Cardiac muscle cell (in vitro differentiated cells and primary cell): Measurements from ENCODE around the gene ANKRD30A. TPM values are rescaled to one million over a fixed set of nuclear protein-coding genes. Genes with fewer than 3 reads are reported as not detected.
"Not testable (repeated sequence)": the region's sequence is repeated elsewhere in the genome, so short reads cannot be mapped to it uniquely, and the experiment has no call there.

Experiments used
- DNase-seq, 2 donors: peaks; one replicate each; pipeline versions ENCODE4 v3.0.0 to v3.0.0-alpha.2; 2010 to 2017; ENCODE audit warnings: low read depth in 1 of 2, low spot score in 1 of 2
- H3K27ac ChIP-seq: fragments of 200-600 bp; sonication (generic); 2 replicates; pipeline ENCODE4 v1.5.1; 2016
- H3K27me3 ChIP-seq: fragments of 200-600 bp; sonication (generic); 2 replicates; pipeline ENCODE4 v1.6.0; 2016; ENCODE audit warnings: control low read depth
- H3K36me3 ChIP-seq: fragments of 200-600 bp; sonication (generic); 2 replicates; pipeline ENCODE4 v1.5.1; 2016; ENCODE audit warnings: control low read depth
- H3K4me1 ChIP-seq: fragments of 200-600 bp; sonication (generic); 2 replicates; pipeline ENCODE4 v1.8.1; 2017; ENCODE audit warnings: low read depth, mild to moderate bottlenecking, mixed run types
- H3K4me3 ChIP-seq: fragments of 200-600 bp; sonication (generic); 2 replicates; pipeline ENCODE4 v1.5.1; 2016; ENCODE audit warnings: mild to moderate bottlenecking
- H3K9me3 ChIP-seq: fragments of 200-600 bp; sonication (generic); 2 replicates; pipeline ENCODE4 v1.5.1; 2017; ENCODE audit warnings: low read depth, mild to moderate bottlenecking, control low read depth
- CTCF ChIP-seq: IDR thresholded peaks from 2 replicates; pipeline ENCODE4 v1.5.1; 2012; ENCODE audit warnings: low read depth, mild to moderate bottlenecking, low read length
- polyA plus RNA-seq: library from polyadenylated mRNA; unstranded; fragments of >200 nt; fragmentation: Nextera tagmentation; extraction: Ambion mirVana; gene quantifications from 2 replicates; pipeline ENCODE4 v1.2.1, GENCODE V29; 2016
- total RNA-seq: library from RNA; depleted of rRNA; stranded (reverse); fragments of >200 nt; gene quantifications from 2 replicates; pipeline ENCODE4 v1.2.3, GENCODE V29; 2016

ANKRD30A gene
- total and polyA plus RNA-seq, 2 experiments from 2014 or later: not detected

DNA sequence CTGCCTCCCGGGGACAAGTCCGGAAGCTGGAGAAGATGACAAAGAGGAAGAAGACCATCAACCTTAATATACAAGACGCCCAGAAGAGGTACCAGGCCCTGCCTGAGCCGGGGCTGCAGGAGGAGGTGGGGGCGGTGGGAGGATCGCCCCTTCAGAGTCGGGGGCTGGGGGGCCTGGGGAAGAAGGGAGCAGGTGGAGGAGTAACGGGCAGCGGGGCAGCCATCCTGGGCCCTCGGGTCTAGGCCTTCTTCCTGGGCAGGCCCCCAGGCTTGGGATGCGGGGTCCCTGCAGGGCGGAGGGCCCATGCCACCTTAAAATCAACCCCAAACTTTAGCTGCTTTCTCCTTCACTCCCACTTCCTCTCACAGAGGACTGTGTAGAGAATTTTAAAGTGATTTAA, 523 bp downstream of the ANKRD30A start:
- DNase-seq: no peak
- H3K36me3 ChIP-seq: no peaks in the 10 kb centered on the region
- H3K27ac ChIP-seq: no peak overlapping the region
- TF ChIP-seq CTCF: no peak
- no peaks in the 10 kb centered on the region for H3K9me3 ChIP-seq
- H3K4me3 ChIP-seq: no peak overlapping the region
- no peaks in the 10 kb centered on the region for H3K4me1 ChIP-seq
- H3K27me3 ChIP-seq: no peaks in the 10 kb centered on the region

- no peak for DNase-seq
- Histone ChIP-seq H3K9me3 (peaks cover 2% of the 10 kb centered on the region), H3K4me3 (no peak overlapping the region), H3K4me1 (no peaks in the 10 kb centered on the region), H3K36me3 (no peaks in the 10 kb centered on the region), H3K27me3 (no peaks in the 10 kb centered on the region), H3K27ac (no peak overlapping the region)
- TF ChIP-seq CTCF: no peak
These were observed 21.0 kb downstream of the ANKRD30A start for GRCh38 chr10:37146443-37146842.

DNA sequence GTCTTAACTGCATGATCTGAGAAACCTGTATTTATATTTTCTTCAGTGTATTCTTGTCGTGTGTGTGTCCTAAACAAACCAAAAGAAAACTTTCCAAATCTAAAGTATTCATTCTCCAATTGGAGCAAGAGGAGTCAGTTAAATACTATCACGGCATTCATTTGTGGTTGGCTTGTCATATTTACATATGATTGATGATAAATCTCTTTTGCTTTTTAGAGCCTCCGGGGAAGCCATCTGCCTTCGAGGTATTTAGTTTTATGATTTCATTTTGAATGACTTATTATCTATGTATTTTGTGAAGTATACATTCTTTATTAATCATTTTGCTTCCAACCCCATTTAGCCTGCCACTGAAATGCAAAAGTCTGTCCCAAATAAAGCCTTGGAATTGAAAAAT, 37.0 kb downstream of the ANKRD30A start:
- H3K36me3 ChIP-seq, H3K4me1 ChIP-seq, H3K27me3 ChIP-seq, H3K4me3 ChIP-seq, DNase-seq, H3K9me3 ChIP-seq, H3K27ac ChIP-seq: not testable (repeated sequence)

DNA sequence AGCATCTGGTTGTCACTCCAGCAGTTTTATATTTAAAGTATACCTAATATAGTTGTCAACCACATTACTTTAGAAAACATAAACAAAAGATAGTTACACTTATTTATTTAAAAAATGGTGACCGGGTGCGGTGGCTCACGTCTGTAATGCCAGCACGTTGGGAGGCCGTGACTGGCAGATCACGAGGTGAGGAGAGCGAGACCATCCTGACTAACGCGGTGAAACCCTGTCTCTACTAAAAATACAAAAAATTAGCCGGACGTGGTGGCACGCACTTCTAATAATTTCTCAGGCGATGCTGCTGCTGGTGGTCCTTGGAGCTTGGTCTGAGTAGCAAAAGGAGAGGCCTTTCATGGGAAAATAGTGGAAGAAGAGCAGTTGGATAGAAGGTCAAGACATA, 46.5 kb downstream of the ANKRD30A start:
- DNase-seq, H3K36me3 ChIP-seq, H3K9me3 ChIP-seq, H3K27me3 ChIP-seq, H3K4me3 ChIP-seq, H3K4me1 ChIP-seq, H3K27ac ChIP-seq: not testable (repeated sequence)

GRCh38 chr10:37178296-37178695, 52.9 kb downstream of the ANKRD30A start:
- not testable (repeated sequence) for DNase-seq, H3K36me3 ChIP-seq, H3K27ac ChIP-seq, H3K4me1 ChIP-seq, H3K27me3 ChIP-seq, H3K9me3 ChIP-seq, H3K4me3 ChIP-seq

- DNase-seq, H3K36me3 ChIP-seq, H3K27me3 ChIP-seq, H3K27ac ChIP-seq, H3K4me3 ChIP-seq, H3K9me3 ChIP-seq, H3K4me1 ChIP-seq: not testable (repeated sequence)
These were observed 57.3 kb downstream of the ANKRD30A start for GRCh38 chr10:37182719-37183118.

DNA sequence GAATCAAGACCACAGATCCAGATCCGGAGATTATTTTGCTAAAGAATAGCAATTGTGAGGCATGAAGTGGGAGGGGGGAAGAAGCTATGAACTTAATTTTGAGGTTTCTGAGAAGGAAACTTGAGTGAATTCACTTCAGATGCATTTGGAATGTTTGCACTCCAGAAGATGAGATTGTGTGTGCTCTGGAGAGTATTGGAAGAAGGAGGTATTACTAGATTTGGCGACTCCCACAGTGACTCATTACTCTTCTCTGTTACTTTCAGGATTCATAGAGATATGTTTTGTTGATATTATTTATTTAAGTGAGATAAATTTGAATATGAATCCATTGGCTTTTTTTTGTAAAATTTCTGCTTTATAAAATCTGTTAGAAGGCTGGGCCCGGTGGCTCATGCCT, 80.7 kb downstream of the ANKRD30A start:
- no peak for DNase-seq
- Histone ChIP-seq H3K4me1 (no peaks in the 10 kb centered on the region), H3K27me3 (no peaks in the 10 kb centered on the region), H3K27ac (no peak overlapping the region), H3K36me3 (no peaks in the 10 kb centered on the region), H3K9me3 (peaks cover 2% of the 10 kb centered on the region), H3K4me3 (no peak overlapping the region)
- no peak for TF ChIP-seq CTCF

DNA sequence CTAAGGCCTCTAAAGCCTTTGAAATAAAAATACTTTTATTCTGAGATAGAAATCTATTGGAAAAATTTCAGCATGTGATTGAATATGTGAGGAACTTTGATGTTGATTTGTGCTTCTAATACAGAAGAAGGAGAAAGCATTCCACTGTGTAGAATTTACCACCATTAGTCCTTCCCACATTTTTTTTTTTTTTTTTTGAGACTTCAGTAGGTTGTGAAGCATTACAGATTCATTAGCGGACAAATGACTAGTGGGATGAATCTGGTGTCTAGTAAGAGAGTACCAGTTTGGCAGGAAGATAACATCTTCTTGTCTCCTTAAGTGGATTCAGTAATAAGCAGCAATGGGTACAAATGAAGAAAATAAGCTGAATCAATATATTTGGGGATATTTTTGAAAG, 95.5 kb downstream of the ANKRD30A start:
- Histone ChIP-seq H3K27me3 (no peaks in the 10 kb centered on the region), H3K4me1 (no peaks in the 10 kb centered on the region), H3K4me3 (no peak overlapping the region), H3K36me3 (no peaks in the 10 kb centered on the region), H3K9me3 (no peaks in the 10 kb centered on the region), H3K27ac (no peak overlapping the region)
- no peak for DNase-seq
- no peak for TF ChIP-seq CTCF
